ENCODE results near the gene MEOX2.

- TF ChIP-seq MAX (IDR thresholded peaks at IDR 0.05; ENCODE audit: low read depth, low read length) (no peak), POLR2A (IDR thresholded peaks at IDR 0.05; ENCODE audit: extremely low read depth, insufficient read length) (no peak)
Observed at GRCh38 chr7:15618275-15618674, 68.2 kb downstream of the MEOX2 start.

Data from NB4 (cell line).